HEK293 (cell line): ENCODE results near the gene GINS1.

Source experiments
- BCL11A ChIP-seq: fragments of 450-650 bp; formaldehyde crosslinking; IDR thresholded peaks from 2 replicates; pipeline ENCODE4 v1.5.1; 2016; ENCODE audit warnings: low read depth, missing biosample characterization, missing genetic modification characterization
- BCL11B ChIP-seq: fragments of 450-650 bp; formaldehyde crosslinking; IDR thresholded peaks from 2 replicates; pipeline ENCODE4 v1.5.1; 2016; ENCODE audit warnings: low read depth, missing biosample characterization, missing genetic modification characterization
- GLIS1 ChIP-seq: fragments of 450-650 bp; formaldehyde crosslinking; IDR thresholded peaks from 2 replicates; pipeline ENCODE4 v1.5.1; 2016; ENCODE audit warnings: missing biosample characterization, missing genetic modification characterization
- HIC1 ChIP-seq: fragments of 450-650 bp; formaldehyde crosslinking; IDR thresholded peaks from 2 replicates; pipeline ENCODE4 v1.5.1; 2016; ENCODE audit warnings: missing biosample characterization, missing genetic modification characterization
- INSM2 ChIP-seq: fragments of 450-650 bp; formaldehyde crosslinking; IDR thresholded peaks from 2 replicates; pipeline ENCODE4 v1.5.1; 2016; ENCODE audit warnings: missing biosample characterization, missing genetic modification characterization
- KLF16 ChIP-seq: fragments of 450-650 bp; formaldehyde crosslinking; IDR thresholded peaks from 2 replicates; pipeline ENCODE4 v1.5.1; 2017; ENCODE audit warnings: missing biosample characterization, missing genetic modification characterization
- KLF17 ChIP-seq: fragments of 450-650 bp; formaldehyde crosslinking; IDR thresholded peaks from 2 replicates; pipeline ENCODE4 v1.5.1; 2016; ENCODE audit warnings: missing biosample characterization, missing genetic modification characterization
- KLF7 ChIP-seq: fragments of 450-650 bp; formaldehyde crosslinking; IDR thresholded peaks from 2 replicates; pipeline ENCODE4 v1.5.1; 2016; ENCODE audit warnings: missing biosample characterization, missing genetic modification characterization, borderline replicate concordance
- MEIS1 ChIP-seq: sonication (generic); formaldehyde crosslinking; IDR thresholded peaks from 2 replicates; pipeline ENCODE4 v1.8.1; 2022; ENCODE audit warnings: missing genetic modification reagents, mild to moderate bottlenecking, borderline replicate concordance
- ZBTB11 ChIP-seq: fragments of 450-650 bp; formaldehyde crosslinking; conservative IDR thresholded peaks from 2 replicates; pipeline ENCODE4 v1.5.1; 2016; ENCODE audit warnings: low read depth, missing biosample characterization, missing genetic modification characterization
- ZBTB17 ChIP-seq: fragments of 450-650 bp; formaldehyde crosslinking; IDR thresholded peaks from 2 replicates; pipeline ENCODE4 v1.5.1; 2016; ENCODE audit warnings: missing biosample characterization, missing genetic modification characterization
- ZBTB44 ChIP-seq: fragments of 450-650 bp; IDR thresholded peaks from 2 replicates; pipeline ENCODE4 v1.5.1; 2018; ENCODE audit warnings: missing biosample characterization, mild to moderate bottlenecking, missing genetic modification characterization
- ZFHX2 ChIP-seq: fragments of 450-650 bp; formaldehyde crosslinking; conservative IDR thresholded peaks from 2 replicates; pipeline ENCODE4 v1.5.1; 2016; ENCODE audit warnings: missing biosample characterization, missing genetic modification characterization
- ZFP37 ChIP-seq: fragments of 450-650 bp; formaldehyde crosslinking; IDR thresholded peaks from 2 replicates; pipeline ENCODE4 v1.5.1; 2016; ENCODE audit warnings: missing biosample characterization, missing genetic modification characterization
- ZNF155 ChIP-seq: fragments of 450-650 bp; formaldehyde crosslinking; IDR thresholded peaks from 2 replicates; pipeline ENCODE4 v1.5.1; 2016; ENCODE audit warnings: missing biosample characterization, missing genetic modification characterization
- ZNF184 ChIP-seq: fragments of 450-650 bp; IDR thresholded peaks from 2 replicates; pipeline ENCODE4 v1.5.1; 2018; ENCODE audit warnings: missing biosample characterization, mild to moderate bottlenecking, missing genetic modification characterization
- ZNF2 ChIP-seq: fragments of 450-650 bp; formaldehyde crosslinking; IDR thresholded peaks from 2 replicates; pipeline ENCODE4 v1.5.1; 2016; ENCODE audit warnings: missing biosample characterization, missing genetic modification characterization
- ZNF292 ChIP-seq: fragments of 450-650 bp; formaldehyde crosslinking; IDR thresholded peaks from 2 replicates; pipeline ENCODE4 v1.5.1; 2016; ENCODE audit warnings: low read depth, missing biosample characterization, missing genetic modification characterization, borderline replicate concordance
- ZNF398 ChIP-seq: fragments of 450-650 bp; formaldehyde crosslinking; IDR thresholded peaks from 2 replicates; pipeline ENCODE4 v1.5.1; 2017; ENCODE audit warnings: missing biosample characterization, missing genetic modification characterization
- ZNF416 ChIP-seq: fragments of 450-650 bp; formaldehyde crosslinking; IDR thresholded peaks from 2 replicates; pipeline ENCODE4 v1.5.1; 2016; ENCODE audit warnings: missing biosample characterization, missing genetic modification characterization
- ZNF433 ChIP-seq: fragments of 450-650 bp; formaldehyde crosslinking; IDR thresholded peaks from 2 replicates; pipeline ENCODE4 v1.5.1; 2016; ENCODE audit warnings: missing biosample characterization, missing genetic modification characterization, low read depth
- ZNF514 ChIP-seq: fragments of 450-650 bp; formaldehyde crosslinking; IDR thresholded peaks from 2 replicates; pipeline ENCODE4 v1.5.1; 2016; ENCODE audit warnings: missing biosample characterization, missing genetic modification characterization
- ZNF521 ChIP-seq: fragments of 450-650 bp; formaldehyde crosslinking; IDR thresholded peaks from 2 replicates; pipeline ENCODE4 v1.5.1; 2017; ENCODE audit warnings: missing biosample characterization, mild to moderate bottlenecking, missing genetic modification characterization
- ZNF544 ChIP-seq: fragments of 450-650 bp; formaldehyde crosslinking; IDR thresholded peaks from 2 replicates; pipeline ENCODE4 v1.5.0; 2017; ENCODE audit warnings: missing biosample characterization, missing genetic modification characterization
- ZNF610 ChIP-seq: fragments of 450-650 bp; formaldehyde crosslinking; IDR thresholded peaks from 2 replicates; pipeline ENCODE4 v1.5.1; 2016; ENCODE audit warnings: missing biosample characterization, missing genetic modification characterization, borderline replicate concordance
- ZNF701 ChIP-seq: fragments of 450-650 bp; formaldehyde crosslinking; IDR thresholded peaks from 2 replicates; pipeline ENCODE4 v1.5.1; 2016; ENCODE audit warnings: missing biosample characterization, missing genetic modification characterization
- ZXDB ChIP-seq: fragments of 450-650 bp; formaldehyde crosslinking; IDR thresholded peaks from 2 replicates; pipeline ENCODE4 v1.5.1; 2016; ENCODE audit warnings: missing biosample characterization, missing genetic modification characterization

Gene GINS1

GRCh38 chr20:25389858-25390537 is 17.5 kb upstream of the GINS1 start (continued):
- TF ChIP-seq ZNF2 (tag by site-specific recombination) (no peak), KLF7 (tag by site-specific recombination) (no peak), ZNF433 (tag by site-specific recombination) (no peak), ZXDB (tag by site-specific recombination) (peak; percentile 66), ZFP37 (no peak), GLIS1 (tag by site-specific recombination) (peak; percentile 98), ZNF514 (tag by site-specific recombination) (no peak), ZBTB44 (tag by site-specific recombination) (no peak), ZBTB17 (tag by site-specific recombination) (peak; percentile 50; the same call in 1 of the 2 replicates), ZNF416 (tag by site-specific recombination) (no peak), BCL11A (tag by site-specific recombination) (peak; percentile 66), KLF17 (peak; percentile 68; the same call in 1 of the 2 replicates), ZNF155 (no peak), ZNF521 (tag by site-specific recombination) (no peak), ZFHX2 (tag by site-specific recombination) (peak; percentile 96), ZNF184 (tag by site-specific recombination) (no peak), MEIS1 (CRISPR knock-in tag) (no peak), ZNF292 (tag by site-specific recombination) (no peak), ZNF544 (tag by site-specific recombination) (no peak), ZNF610 (tag by site-specific recombination) (peak; percentile 59; the same call in 1 of the 2 replicates), ZNF398 (0 out of 2 replicates have a peak, but pooled peaks have one; percentile 38), INSM2 (tag by site-specific recombination) (no peak), ZBTB11 (no peak), KLF16 (tag by site-specific recombination) (no peak), HIC1 (tag by site-specific recombination) (0 out of 2 replicates have a peak, but pooled peaks have one; percentile 22), ZNF701 (tag by site-specific recombination) (no peak), BCL11B (tag by site-specific recombination) (0 out of 2 replicates have a peak, but pooled peaks have one; percentile 37)
